Measurements from ENCODE around the gene NPHS1.

NPHS1 gene

DNA sequence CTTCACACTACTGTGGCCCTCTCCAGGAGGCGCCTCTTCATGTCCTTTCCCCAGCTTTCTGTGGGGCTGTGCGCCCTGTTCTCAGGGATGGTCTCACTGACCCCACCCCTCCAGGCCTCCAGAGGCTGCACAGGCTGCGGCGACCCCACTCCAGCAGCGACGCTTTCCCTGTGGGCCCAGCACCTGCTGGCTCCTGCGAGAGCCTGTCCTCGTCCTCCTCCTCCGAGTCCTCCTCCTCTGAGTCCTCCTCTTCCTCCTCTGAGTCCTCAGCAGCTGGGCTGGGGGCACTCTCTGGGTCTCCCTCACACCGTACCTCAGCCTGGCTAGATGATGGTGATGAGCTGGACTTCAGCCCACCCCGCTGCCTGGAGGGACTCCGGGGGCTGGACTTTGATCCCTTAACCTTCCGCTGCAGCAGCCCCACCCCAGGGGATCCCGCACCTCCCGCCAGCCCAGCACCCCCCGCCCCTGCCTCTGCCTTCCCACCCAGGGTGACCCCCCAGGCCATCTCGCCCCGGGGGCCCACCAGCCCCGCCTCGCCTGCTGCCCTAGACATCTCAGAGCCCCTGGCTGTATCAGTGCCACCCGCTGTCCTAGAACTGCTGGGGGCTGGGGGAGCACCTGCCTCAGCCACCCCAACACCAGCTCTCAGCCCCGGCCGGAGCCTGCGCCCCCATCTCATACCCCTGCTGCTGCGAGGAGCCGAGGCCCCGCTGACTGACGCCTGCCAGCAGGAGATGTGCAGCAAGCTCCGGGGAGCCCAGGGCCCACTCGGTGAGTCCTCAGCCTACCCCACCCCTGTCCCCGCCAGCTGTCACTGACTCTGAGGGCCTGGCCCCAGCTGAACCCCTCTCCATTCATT lies 65.8 kb downstream of the NPHS1 start:
- no peak for DNase-seq

DNA sequence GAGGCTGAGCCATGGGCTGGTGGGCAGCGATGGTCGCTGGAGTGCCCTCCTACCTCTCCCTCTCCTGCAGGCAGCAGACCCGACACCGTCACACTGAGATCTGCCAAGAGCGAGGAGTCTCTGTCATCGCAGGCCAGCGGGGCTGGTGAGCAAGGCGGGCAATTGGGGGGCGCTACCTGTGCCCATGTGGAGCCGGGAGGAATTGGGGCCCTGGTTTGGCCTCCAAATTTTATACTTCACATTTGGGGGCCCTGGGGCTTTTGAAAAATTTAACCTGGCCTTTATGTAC lies 67.0 kb downstream of the NPHS1 start:
- no peak for DNase-seq

DNA sequence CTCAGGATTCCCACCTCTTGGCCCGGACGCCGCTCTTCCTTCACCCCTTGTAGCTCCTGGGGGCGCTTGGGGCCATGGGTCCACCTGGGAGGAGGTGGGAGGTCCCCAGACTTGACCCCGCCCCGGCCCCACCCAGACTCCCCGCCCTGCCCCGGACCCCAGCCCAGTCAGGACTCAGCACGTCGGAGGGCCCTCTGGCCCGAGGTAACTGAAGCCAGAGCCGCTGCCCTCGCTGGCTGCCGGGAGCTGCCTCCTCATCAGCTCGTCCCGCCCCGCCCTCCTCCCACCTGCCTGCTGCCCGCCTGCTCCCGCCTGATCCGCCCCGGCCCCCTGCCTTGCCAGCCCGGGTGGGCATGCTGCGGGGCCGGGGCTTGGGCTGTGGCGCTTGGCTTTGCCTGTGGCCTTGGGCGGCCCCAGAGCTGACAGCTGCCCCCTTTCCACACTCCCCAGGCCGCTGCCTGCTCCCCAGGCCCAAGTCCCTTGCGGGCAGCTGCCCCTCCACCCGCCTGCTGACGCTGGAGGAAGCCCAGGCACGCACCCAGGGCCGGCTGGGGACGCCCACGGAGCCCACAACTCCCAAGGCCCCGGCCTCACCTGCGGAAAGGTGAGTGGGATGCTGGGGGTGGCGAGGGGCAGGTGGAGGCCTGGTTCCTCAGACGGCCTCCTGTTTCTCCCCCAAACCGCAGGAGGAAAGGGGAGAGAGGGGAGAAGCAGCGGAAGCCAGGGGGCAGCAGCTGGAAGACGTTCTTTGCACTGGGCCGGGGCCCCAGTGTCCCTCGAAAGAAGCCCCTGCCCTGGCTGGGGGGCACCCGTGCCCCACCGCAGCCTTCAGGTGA lies 67.6 kb downstream of the NPHS1 start:
- no peak for DNase-seq

- no peak for DNase-seq
These were observed 68.6 kb downstream of the NPHS1 start for GRCh38 chr19:35783469-35784434.

DNA sequence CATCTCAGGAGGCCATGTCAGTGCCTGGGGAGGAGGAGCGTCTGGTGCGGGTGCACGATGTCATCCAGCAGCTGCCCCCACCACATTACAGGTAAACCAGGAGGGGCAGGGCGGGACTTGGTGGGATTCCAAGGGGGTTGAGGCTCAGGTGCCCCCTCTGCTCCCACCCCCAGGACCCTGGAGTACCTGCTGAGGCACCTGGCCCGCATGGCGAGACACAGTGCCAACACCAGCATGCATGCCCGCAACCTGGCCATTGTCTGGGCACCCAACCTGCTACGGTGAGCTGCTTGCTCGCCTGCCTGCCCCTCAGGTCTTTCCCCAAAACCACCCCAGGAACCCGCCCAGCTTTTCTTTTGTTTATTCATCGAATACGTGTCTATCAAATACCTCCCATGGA lies 69.7 kb downstream of the NPHS1 start:
- DNase-seq: no peak

DNA sequence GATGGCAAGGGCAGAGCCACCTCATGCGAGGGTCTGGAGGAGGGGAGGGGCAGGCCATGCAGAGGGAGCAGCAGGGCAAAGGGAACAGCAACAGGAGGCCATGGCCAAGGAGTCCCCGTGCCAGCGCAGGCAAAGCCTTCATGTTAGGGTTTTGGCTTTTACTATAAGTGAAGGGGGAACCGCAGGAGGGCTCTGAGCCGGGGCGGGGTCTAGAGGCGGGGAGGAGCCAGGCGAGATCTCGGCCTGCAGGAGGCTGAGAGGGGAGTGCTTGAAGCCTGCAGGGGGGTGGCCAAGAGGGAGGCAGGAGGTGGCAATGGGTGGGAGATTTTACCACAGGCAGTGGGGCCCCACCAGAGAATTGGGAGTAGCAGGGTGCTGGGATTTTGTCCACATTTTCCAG lies 70.7 kb downstream of the NPHS1 start:
- DNase-seq: no peak

DNA sequence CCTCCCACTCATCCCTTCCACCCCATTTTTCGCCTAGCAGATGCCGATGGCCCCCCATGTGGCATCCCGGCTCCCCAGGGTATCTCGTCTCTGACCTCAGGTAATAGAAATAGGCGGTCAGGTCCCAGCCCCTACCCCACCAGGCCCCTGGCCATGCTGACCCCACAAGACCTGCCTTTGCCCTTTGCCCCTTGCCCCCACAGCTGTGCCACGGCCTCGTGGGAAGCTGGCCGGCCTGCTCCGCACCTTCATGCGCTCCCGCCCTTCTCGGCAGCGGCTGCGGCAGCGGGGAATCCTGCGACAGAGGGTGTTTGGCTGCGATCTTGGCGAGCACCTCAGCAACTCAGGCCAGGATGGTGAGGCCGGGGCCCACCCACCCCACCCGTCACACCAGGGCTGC lies 71.6 kb downstream of the NPHS1 start:
- no peak for DNase-seq

- DNase-seq: no peak
These were observed 72.2 kb downstream of the NPHS1 start for GRCh38 chr19:35780058-35780457.

GRCh38 chr19:35779033-35779432 lies 73.3 kb downstream of the NPHS1 start:
- DNase-seq: no peak

- no peak for DNase-seq
These were observed 74.3 kb downstream of the NPHS1 start for GRCh38 chr19:35777961-35778360.

- DNase-seq: peak; percentile 15
These were observed 75.0 kb downstream of the NPHS1 start for GRCh38 chr19:35777086-35777841.

DNA sequence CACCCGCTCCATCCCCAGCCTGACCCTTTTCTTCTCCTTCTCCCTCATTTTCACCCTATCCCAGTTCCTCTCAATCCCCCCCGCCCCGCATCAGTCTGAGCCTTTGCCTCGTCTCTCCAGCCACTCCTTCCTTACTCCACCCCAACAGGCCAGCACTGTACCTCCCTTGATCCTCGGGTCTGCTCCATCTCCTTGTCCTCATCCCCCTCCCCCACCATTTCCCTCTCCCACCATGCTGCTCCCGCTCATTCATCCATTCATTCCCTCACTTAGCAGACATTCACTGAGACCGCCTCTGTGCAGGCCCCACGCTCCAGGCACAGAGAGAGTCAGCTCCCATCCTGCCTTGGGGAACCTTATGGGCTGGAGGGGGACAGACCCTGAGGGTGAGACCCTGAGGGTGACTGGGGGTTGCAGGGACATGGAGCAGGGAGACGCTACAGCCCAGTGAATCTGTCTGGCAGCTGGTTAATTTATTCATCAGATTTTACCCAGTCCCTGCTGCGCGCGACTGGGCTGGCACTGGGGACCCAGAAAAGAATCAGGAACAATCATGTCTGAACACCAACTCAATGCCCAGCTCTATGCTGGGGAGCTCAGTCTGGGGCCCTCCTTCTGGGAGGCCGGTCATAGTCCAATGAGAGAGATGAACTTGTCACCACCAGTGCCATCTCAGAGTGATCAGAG lies 76.1 kb downstream of the NPHS1 start:
- no peak for DNase-seq

All from midbrain (tissue), 1 donor.